Endodermal cell (in vitro differentiated cells): Measurements from ENCODE around the gene CEP85. TPM values are rescaled to one million over a fixed set of nuclear protein-coding genes. Genes with fewer than 3 reads are reported as not detected.

Experiments
- DNase-seq: peaks from one replicate; pipeline ENCODE4 v3.0.0-alpha.2; 2017
- H3K27ac ChIP-seq: 2 replicates; pipeline ENCODE4 v1.5.1; 2013; ENCODE audit warnings: mild to moderate bottlenecking, low read depth, low read length, moderate library complexity
- H3K27me3 ChIP-seq: 2 replicates; pipeline ENCODE4 v1.6.1; 2013; ENCODE audit warnings: mild to moderate bottlenecking, low read length, moderate library complexity; ENCODE audit not compliant: insufficient read depth, control insufficient read depth, poor library complexity, severe bottlenecking
- H3K36me3 ChIP-seq: 2 replicates; pipeline ENCODE4 v1.7.0; 2013; ENCODE audit warnings: mild to moderate bottlenecking, low read length, moderate library complexity; ENCODE audit not compliant: control insufficient read depth, insufficient read depth
- H3K4me1 ChIP-seq: one replicate; pipeline ENCODE4 v1.7.0; 2013; ENCODE audit warnings: low read length; ENCODE audit not compliant: control insufficient read depth, insufficient read depth
- H3K4me3 ChIP-seq: 2 replicates; pipeline ENCODE4 v1.5.1; 2013; ENCODE audit warnings: mild to moderate bottlenecking, low read length, moderate library complexity
- H3K9ac ChIP-seq: 2 replicates; pipeline ENCODE4 v1.6.1; 2013; ENCODE audit warnings: mild to moderate bottlenecking, low read length, moderate library complexity; ENCODE audit not compliant: poor library complexity, severe bottlenecking; ENCODE audit errors: extremely low read depth
- H3K9me3 ChIP-seq: 2 replicates; pipeline ENCODE4 v1.6.1; 2013; ENCODE audit warnings: mild to moderate bottlenecking, low read length, moderate library complexity; ENCODE audit not compliant: control insufficient read depth
- H3K27ac Mint-ChIP-seq: 2 replicates; pipeline ENCODE4 v1.8.0; 2020; ENCODE audit warnings: mixed read lengths
- H3K27me3 Mint-ChIP-seq: 2 replicates; pipeline ENCODE4 v1.8.0; 2021; ENCODE audit warnings: mild to moderate bottlenecking, mixed read lengths; ENCODE audit not compliant: insufficient read depth
- H3K36me3 Mint-ChIP-seq: 2 replicates; pipeline ENCODE4 v1.8.0; 2020; ENCODE audit warnings: low read depth, mixed read lengths
- H3K4me1 Mint-ChIP-seq: 2 replicates; pipeline ENCODE4 v1.8.0; 2020; ENCODE audit warnings: mixed read lengths
- H3K4me3 Mint-ChIP-seq: 2 replicates; pipeline ENCODE4 v1.8.0; 2020; ENCODE audit warnings: mild to moderate bottlenecking, moderate library complexity, mixed read lengths
- H3K9me3 Mint-ChIP-seq: 2 replicates; pipeline ENCODE4 v1.8.0; 2020; ENCODE audit warnings: mild to moderate bottlenecking, mixed read lengths
- WGBS, 2 experiments: methylation state at CpG; one replicate each; pipeline versions ENCODE4 v1.1.5 to v1.1.7; 2013; ENCODE audit warnings: missing lambda C conversion rate in 2 of 2, mixed read lengths in 1 of 2; ENCODE audit not compliant: insufficient coverage in 1 of 2, insufficient read length in 1 of 2; 5-methylcytosine and 5-hydroxymethylcytosine counted together
- total RNA-seq, 2 donors: library from RNA; stranded (reverse); fragmentation: NEBNext Ultra II Directional in 1 of 2; extraction: Animal tissue kit (Norgen Biotek cat#: 25700) in 1 of 2; gene quantifications; 2 replicates in 1 of 2; 3 replicates in 1 of 2; pipeline ENCODE4 v1.2.1, GENCODE V29; 2021
- TF ChIP-seq, protein P1 (sequence below): fragments of 200-600 bp; sonication (generic); conservative IDR thresholded peaks from 2 replicates; pipeline ENCODE4 v1.5.0; 2021; ENCODE audit warnings: antibody characterized with exemption, mild to moderate bottlenecking

CEP85 gene
- total RNA-seq, 2 donors from 2014 or later: 25.6 to 43.6 TPM

DNA sequence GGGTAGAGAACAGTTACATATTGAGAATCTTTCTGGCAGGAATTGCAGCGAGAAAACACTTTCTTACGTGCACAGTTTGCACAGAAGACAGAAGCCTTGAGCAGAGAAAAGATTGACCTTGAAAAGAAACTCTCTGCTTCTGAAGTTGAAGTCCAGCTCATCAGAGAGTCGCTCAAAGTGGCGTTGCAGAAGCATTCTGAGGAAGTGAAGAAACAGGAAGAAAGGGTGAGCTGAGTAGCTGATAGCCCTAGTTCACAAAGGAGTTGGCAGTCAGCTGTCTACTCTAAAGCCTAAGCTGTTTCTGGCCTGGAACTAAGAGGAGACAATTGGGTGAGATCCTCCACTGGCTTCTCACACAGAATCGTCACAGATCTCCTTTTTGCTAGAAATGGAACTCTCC, 25.6 kb downstream of the CEP85 start:
- Mint-ChIP-seq H3K4me3 (no peak overlapping the region), H3K4me1 (no peaks in the 10 kb centered on the region), H3K9me3 (no peaks in the 10 kb centered on the region), H3K27me3 (no peaks in the 10 kb centered on the region), H3K27ac (no peak overlapping the region), H3K36me3 (peaks cover 73% of the 10 kb centered on the region)
- 93 to 98% methylated on average over 4 to 5 of the region's 5 CpGs for WGBS, 2 experiments
- no peak overlapping the region for H3K4me3 ChIP-seq
- TF ChIP-seq, protein P1, sequence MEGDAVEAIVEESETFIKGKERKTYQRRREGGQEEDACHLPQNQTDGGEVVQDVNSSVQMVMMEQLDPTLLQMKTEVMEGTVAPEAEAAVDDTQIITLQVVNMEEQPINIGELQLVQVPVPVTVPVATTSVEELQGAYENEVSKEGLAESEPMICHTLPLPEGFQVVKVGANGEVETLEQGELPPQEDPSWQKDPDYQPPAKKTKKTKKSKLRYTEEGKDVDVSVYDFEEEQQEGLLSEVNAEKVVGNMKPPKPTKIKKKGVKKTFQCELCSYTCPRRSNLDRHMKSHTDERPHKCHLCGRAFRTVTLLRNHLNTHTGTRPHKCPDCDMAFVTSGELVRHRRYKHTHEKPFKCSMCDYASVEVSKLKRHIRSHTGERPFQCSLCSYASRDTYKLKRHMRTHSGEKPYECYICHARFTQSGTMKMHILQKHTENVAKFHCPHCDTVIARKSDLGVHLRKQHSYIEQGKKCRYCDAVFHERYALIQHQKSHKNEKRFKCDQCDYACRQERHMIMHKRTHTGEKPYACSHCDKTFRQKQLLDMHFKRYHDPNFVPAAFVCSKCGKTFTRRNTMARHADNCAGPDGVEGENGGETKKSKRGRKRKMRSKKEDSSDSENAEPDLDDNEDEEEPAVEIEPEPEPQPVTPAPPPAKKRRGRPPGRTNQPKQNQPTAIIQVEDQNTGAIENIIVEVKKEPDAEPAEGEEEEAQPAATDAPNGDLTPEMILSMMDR: no peak
- H3K9me3 ChIP-seq: no peaks in the 10 kb centered on the region
- H3K36me3 ChIP-seq: peaks cover 72% of the 10 kb centered on the region
- H3K27me3 ChIP-seq: no peaks in the 10 kb centered on the region
- no peak overlapping the region for H3K9ac ChIP-seq
- DNase-seq: no peak
- H3K4me1 ChIP-seq: no peaks in the 10 kb centered on the region
- no peak overlapping the region for H3K27ac ChIP-seq

DNA sequence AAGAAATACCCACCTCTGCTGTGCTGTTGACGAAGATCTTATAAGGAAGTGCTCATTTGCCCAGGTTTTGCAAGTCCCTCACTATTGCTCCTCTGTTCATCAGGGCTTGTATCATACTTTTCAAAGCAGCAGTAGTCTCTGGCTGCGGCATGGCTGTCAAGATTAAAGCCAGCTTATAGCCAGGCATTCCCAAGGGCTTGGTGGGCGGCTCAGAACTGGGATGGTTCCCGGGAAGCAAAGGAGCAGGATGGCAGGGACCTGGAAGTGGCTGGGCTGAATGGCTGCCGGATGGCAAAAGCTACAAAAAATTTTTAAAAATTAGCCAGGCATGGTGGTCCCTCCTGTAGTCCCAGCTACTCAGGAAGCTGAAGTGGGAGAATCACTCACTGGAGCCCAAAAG, 29.2 kb downstream of the CEP85 start:
- Histone ChIP-seq H3K36me3 (peaks cover 72% of the 10 kb centered on the region), H3K27ac (no peak overlapping the region), H3K9me3 (peaks cover 8% of the 10 kb centered on the region), H3K4me3 (no peak overlapping the region), H3K27me3 (no peaks in the 10 kb centered on the region), H3K9ac (no peak overlapping the region), H3K4me1 (no peaks in the 10 kb centered on the region)
- 94 to 100% methylated on average over 4 to 5 of the region's 5 CpGs for WGBS, 2 experiments
- Mint-ChIP-seq H3K36me3 (peaks cover 63% of the 10 kb centered on the region), H3K27ac (no peak overlapping the region), H3K4me1 (no peaks in the 10 kb centered on the region), H3K9me3 (no peaks in the 10 kb centered on the region), H3K27me3 (no peaks in the 10 kb centered on the region), H3K4me3 (no peak overlapping the region)
- TF ChIP-seq, protein P1: no peak
- no peak for DNase-seq

DNA sequence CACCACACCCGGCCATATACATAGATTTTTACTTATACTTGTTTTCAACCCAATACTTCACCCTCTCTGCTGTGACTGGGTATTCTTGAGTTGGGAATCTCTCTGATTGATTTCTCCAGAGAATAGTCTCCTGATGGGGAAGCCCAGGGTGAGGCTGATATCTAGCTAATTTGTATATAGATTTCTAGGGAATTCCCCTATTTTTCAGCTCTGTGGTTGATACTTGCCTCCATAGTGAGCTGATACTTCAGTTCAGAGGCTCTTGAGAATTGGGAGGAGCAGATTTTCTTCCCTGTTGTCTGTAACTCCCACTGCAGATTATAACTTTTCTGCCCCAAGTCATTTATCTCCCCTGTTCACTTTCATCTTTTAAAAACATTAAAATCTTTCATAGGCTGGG, 31.4 kb downstream of the CEP85 start:
- Histone ChIP-seq H3K4me1 (no peaks in the 10 kb centered on the region), H3K9ac (no peak overlapping the region), H3K36me3 (peaks cover 74% of the 10 kb centered on the region), H3K4me3 (no peak overlapping the region), H3K27me3 (no peaks in the 10 kb centered on the region), H3K27ac (no peak overlapping the region), H3K9me3 (peaks cover 25% of the 10 kb centered on the region)
- Mint-ChIP-seq H3K4me1 (no peaks in the 10 kb centered on the region), H3K27ac (no peak overlapping the region), H3K4me3 (no peak overlapping the region), H3K27me3 (no peaks in the 10 kb centered on the region), H3K9me3 (peaks cover 11% of the 10 kb centered on the region), H3K36me3 (peaks cover 67% of the 10 kb centered on the region)
- DNase-seq: no peak
- 100% methylated on average over 1 of the region's 1 CpG; no CpG with 5 or more reads in 1 of the 2 experiments for WGBS, 2 experiments
- TF ChIP-seq, protein P1: no peak
